Activated naive CD4-positive, alpha-beta T cell treated with anti-CD3 and anti-CD28 coated beads, Interleukin-2, amount 50 U/mL, for 72 hours (primary cell): Measurements from ENCODE around the gene SIGLEC15. TPM values are rescaled to one million over a fixed set of nuclear protein-coding genes. Genes with fewer than 3 reads are reported as not detected.

ENCODE experiments used
- ATAC-seq, 2 donors: fragments of 150-1000 bp; cut with Tn5 transposase; 2 replicates each; pipeline ENCODE4 v1.10.0; 2021; ENCODE audit warnings: mild to moderate bottlenecking in 2 of 2, moderate library complexity in 2 of 2
- DNase-seq, 2 donors: peaks; one replicate each; pipeline ENCODE4 v3.0.0; 2021 to 2022; ENCODE audit warnings: low spot score in 2 of 2
- H3K27ac Mint-ChIP-seq, 2 donors: one replicate each; pipeline ENCODE4 v1.8.0; 2022; ENCODE audit warnings: mild to moderate bottlenecking in 2 of 2, mixed read lengths in 2 of 2
- H3K36me3 Mint-ChIP-seq, 2 donors: one replicate each; pipeline ENCODE4 v1.8.0; 2022; ENCODE audit warnings: mixed read lengths in 2 of 2
- H3K9me3 Mint-ChIP-seq, 2 donors: one replicate each; pipeline ENCODE4 v1.8.0; 2022; ENCODE audit warnings: mixed read lengths in 2 of 2
- total RNA-seq, 2 donors: library from RNA; stranded (reverse); gene quantifications; one replicate each; pipeline ENCODE4 v1.2.3, GENCODE V29; 2022

Gene SIGLEC15, protein sequence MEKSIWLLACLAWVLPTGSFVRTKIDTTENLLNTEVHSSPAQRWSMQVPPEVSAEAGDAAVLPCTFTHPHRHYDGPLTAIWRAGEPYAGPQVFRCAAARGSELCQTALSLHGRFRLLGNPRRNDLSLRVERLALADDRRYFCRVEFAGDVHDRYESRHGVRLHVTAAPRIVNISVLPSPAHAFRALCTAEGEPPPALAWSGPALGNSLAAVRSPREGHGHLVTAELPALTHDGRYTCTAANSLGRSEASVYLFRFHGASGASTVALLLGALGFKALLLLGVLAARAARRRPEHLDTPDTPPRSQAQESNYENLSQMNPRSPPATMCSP
- not detected for total RNA-seq

DNA sequence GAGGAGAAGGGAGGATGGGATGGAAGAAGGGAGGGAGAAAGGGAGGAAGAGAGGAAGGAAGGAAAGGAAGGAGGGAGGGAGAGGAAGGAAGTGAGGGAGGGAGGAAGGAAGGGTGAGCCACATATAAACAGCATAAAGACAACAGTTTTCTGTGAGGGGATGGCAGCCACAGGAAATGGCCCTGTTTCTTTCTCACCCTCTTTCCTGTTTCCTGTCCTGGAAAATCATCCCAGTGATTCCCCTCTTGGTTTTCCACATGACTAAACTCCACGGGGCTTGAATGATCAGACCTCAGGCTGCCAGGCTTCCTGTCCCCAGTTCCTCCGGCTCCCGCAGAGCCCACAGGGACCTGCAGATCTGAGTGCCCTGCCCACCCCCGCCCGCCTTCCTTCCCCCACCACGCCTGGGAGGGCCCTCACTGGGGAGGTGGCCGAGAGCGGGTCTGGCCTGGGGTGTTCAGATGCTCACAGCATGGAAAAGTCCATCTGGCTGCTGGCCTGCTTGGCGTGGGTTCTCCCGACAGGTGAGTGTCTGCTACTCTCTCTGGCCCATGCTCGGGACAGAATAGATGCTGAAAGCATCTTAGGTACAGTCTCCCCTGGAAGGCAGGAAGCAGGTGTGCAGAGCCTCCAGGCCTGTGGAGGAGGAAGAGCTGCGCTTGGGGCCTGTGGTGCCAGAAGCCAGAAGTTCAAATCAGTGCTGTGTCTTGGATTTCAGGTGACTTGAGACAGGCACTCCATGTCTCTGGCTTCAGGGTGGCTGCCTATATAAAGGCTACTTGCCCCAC lies at the start of gene SIGLEC15:
Gene SIGLEC15 (plus strand): TSS at position 418 of the 787 bp plus-strand sequence. CDS start 54 bp downstream, at position 472.
- H3K9me3 Mint-ChIP-seq, result peaks cover 0 to 3% of the 10 kb centered on the region in 2 donors
- DNase-seq, result no peak
- H3K36me3 Mint-ChIP-seq, result peaks cover 0 to 5% of the 10 kb centered on the region in 2 donors
- H3K27ac Mint-ChIP-seq, result peak within 1 kb of the TSS in 1 of 2 donors; percentile 65
- no peak for ATAC-seq

DNA sequence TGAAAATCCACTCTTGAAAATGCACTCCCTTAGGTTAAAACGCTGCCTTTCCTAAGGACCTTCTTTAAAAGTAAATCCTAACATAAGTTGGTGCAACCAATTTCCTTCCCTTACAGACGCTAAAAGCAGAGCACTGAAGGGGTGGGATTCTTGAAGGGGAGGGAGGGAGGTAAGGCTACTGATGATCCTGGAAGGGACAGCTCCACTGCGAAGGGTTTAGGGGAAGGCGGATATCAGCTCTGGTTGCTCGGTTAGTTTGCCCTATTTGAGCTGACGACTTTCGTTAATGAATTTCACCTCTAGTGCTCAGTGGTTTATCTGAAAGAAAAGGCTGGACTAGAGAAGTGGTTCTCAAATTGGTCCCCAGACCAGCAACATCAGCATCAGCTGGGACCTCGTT lies 49.7 kb upstream of the SIGLEC15 start:
- ATAC-seq (no peak), DNase-seq (no peak)
- H3K9me3 Mint-ChIP-seq, result peaks cover 0 to 5% of the 10 kb centered on the region in 2 donors
- H3K27ac Mint-ChIP-seq, result no peak overlapping the region
- no peaks in the 10 kb centered on the region for H3K36me3 Mint-ChIP-seq

DNA sequence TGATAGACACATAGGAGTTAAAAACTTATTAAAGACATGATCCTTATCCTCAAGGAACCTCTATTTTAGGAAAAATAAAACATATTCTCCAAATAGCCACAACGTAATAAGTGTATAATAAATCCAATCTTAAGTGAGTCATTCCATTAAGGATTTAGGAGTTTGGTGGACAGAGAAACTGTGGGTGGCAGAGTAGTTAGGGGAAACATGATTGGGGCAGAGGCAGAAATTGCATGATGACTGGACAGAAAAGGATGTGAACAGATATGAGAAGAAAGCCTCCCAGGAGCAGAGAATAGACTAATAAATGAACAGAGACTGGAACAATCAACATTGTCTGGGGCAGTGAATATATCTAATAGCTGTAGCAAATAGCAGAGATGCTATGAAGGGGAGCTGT lies 48.1 kb upstream of the SIGLEC15 start:
- no peaks in the 10 kb centered on the region for H3K36me3 Mint-ChIP-seq
- ATAC-seq (no peak), DNase-seq (no peak)
- peaks cover 0 to 5% of the 10 kb centered on the region in 2 donors for H3K9me3 Mint-ChIP-seq
- no peak overlapping the region for H3K27ac Mint-ChIP-seq

DNA sequence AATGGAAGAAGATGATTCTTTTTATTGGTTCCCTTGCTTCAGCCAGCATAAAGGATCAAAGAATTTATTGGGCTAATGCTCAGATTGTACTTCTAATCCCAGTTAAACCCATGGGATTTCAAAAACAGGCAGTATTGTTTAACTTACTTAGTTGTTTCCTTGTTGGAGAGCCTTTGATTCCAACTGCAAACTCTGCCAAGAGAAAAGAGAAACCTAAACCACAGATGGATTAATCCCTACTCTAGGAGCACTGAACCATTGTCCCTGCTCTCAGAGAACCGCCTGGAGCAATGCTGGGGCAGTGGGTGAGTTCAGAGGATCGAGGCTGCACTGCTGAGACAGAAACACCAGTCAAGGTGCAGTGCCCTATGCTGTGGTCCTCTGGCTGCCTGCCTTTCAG lies 44.9 kb upstream of the SIGLEC15 start:
- DNase-seq (no peak), ATAC-seq (no peak)
- no peaks in the 10 kb centered on the region for H3K36me3 Mint-ChIP-seq
- H3K9me3 Mint-ChIP-seq, result no peaks in the 10 kb centered on the region
- no peak overlapping the region for H3K27ac Mint-ChIP-seq

DNA sequence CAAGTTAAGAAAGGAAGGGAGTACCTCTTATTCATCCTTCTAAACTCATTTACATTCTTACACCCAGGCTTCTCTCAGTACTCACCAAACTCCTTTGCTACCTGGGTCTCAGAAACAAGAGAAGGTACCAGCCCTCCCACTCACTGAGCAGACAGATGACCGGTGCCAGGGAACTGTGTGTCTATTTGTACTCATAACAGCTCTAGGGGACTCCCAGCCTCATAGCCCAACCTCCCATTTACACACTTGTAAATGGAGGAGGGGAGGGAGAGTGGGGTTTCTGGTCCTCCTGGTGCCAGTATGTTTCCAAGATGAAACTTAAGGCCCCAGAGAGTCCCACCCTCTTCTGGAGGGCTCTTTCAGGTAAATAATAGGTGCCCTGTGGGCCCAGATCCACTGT lies 42.8 kb upstream of the SIGLEC15 start:
- ATAC-seq (no peak), DNase-seq (no peak)
- Mint-ChIP-seq H3K9me3 (no peaks in the 10 kb centered on the region), H3K36me3 (no peaks in the 10 kb centered on the region), H3K27ac (no peak overlapping the region)

DNA sequence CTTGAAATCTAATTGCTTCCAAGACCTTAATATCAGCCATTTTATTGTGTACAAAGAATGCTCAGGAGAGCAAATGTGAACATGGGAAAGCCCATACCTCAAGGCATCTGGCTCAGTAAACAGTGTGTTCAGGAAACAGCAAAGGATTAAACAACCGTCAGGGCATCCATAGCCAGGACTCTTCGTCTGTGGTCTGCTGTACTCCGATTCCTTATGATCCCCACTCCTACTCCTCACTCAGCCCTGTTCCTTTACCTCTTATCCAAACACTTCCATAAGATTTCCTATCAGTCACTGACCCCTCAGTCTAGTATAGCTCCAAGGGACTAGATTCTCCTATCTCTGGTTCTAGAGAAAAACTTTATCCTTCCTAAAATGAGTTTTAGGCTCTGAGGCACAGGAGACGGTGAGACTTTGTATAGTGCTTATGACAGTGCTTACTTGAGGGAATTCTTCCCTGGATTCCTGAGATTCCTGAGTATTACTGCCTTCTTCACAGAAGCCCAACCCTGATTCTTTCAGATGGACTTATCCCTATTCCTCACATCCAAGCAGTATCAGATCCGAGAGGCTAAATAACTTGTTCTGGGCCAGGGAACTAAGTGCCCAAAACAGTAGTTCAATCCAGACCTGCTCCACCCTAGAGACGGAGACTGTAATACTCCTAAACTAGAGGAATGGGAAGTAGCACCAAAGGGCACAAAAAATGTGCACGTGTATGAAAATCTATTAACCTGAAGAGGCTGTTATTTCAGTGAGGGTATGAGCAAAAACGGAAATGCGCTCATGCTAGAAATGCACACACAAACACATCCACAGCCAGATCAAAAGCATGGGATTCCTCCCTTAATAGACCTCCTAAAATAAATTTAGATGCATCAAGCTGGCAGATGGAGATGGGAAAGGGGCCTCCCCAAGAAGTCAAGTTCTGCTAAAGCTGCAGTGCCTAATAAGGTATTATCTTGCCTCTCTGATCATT lies 42.1 kb upstream of the SIGLEC15 start:
- H3K36me3 Mint-ChIP-seq, result no peaks in the 10 kb centered on the region

DNA sequence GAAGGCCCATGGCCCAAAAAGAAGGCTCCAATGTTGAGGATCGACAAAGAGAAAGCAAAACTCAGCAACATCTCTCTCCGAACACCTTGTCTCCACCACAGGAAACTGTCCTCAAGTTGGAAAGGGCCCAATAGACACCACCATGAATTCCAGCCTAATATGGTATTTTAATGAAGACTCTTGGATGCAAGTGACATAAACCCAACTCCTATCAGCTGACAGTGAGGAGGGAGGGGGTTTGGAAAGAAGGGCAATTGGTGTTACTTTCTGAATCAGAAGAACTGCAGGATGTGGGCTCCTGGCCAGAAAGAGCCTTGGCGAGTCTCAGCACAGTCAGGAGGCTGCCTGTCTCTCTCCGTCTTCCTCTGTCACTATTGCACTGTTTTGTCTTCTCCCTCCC lies 40.3 kb upstream of the SIGLEC15 start:
- Mint-ChIP-seq H3K27ac (no peak overlapping the region), H3K36me3 (no peaks in the 10 kb centered on the region), H3K9me3 (no peaks in the 10 kb centered on the region)
- DNase-seq, result no peak
- ATAC-seq, result peak in 1 of 2 donors; percentile 62

More for the DNA sequence above, 42.1 kb upstream of the SIGLEC15 start:
- no peaks in the 10 kb centered on the region for H3K9me3 Mint-ChIP-seq
- ATAC-seq (no peak), DNase-seq (no peak)
- H3K27ac Mint-ChIP-seq, result no peak overlapping the region

DNA sequence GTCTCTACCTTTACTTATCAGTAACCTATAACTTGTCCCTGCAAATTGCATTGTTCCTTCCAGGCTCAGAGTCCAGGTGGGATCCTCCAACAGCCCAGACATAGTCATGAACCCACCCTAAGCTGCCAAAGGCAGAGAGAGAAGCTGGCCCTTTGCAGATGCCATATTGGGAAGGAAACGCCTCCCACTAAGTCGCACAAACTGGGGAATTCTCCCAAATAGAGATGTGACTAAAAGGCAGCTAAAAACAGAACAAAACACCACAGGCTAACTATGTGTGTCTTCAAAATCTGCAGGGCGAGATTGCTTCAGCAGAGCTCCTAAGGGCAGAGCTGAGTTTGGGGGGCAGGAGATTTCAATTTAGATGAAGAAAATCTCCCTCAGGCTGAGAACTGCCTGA lies 38.5 kb upstream of the SIGLEC15 start:
- ATAC-seq (no peak), DNase-seq (no peak)
- H3K9me3 Mint-ChIP-seq, result no peaks in the 10 kb centered on the region
- no peaks in the 10 kb centered on the region for H3K36me3 Mint-ChIP-seq
- no peak overlapping the region for H3K27ac Mint-ChIP-seq

DNA sequence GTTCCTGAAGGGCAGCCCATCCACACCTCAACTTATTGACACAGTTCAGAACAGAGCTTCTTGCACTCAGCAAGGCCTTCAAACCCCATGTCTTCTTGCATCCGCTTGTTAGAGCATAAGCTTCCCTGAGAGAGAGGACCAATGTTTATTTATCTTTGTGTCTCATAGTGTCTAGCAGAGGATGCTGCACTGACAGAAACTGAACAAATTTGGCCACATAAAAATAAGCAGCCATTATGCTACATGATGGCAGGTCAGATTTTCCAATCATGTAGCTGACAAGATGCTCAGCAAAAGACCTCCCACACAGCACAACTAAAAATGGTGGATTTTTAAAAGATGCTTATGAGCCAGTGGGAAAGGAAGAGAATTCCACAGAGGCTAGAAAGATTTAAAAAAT lies 38.1 kb upstream of the SIGLEC15 start:
- Mint-ChIP-seq H3K27ac (no peak overlapping the region), H3K36me3 (no peaks in the 10 kb centered on the region), H3K9me3 (peaks cover 0 to under 1% of the 10 kb centered on the region in 2 donors)
- DNase-seq (no peak), ATAC-seq (no peak)

DNA sequence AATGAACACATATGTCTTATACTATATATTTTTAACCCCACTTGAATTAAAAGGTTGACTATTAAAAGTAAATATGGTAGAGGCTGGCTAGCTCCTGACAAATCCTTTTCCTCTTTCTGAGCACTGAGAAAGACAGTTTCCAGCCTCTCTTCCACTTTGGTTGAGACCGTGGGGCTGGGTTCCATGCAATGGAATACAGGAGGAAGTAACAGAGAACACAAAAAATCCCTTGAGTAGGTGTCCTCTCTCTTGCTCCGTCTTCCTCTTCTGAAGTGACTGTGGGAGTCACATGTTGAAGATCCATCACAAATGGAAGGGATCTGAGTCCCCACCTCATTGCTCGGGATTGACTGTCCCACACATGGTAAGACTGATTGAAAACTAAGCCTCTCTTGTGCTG lies 36.6 kb upstream of the SIGLEC15 start:
- H3K27ac Mint-ChIP-seq, result no peak overlapping the region
- peaks cover 0 to 4% of the 10 kb centered on the region in 2 donors for H3K9me3 Mint-ChIP-seq
- no peaks in the 10 kb centered on the region for H3K36me3 Mint-ChIP-seq
- ATAC-seq, result no peak
- DNase-seq, result no peak

DNA sequence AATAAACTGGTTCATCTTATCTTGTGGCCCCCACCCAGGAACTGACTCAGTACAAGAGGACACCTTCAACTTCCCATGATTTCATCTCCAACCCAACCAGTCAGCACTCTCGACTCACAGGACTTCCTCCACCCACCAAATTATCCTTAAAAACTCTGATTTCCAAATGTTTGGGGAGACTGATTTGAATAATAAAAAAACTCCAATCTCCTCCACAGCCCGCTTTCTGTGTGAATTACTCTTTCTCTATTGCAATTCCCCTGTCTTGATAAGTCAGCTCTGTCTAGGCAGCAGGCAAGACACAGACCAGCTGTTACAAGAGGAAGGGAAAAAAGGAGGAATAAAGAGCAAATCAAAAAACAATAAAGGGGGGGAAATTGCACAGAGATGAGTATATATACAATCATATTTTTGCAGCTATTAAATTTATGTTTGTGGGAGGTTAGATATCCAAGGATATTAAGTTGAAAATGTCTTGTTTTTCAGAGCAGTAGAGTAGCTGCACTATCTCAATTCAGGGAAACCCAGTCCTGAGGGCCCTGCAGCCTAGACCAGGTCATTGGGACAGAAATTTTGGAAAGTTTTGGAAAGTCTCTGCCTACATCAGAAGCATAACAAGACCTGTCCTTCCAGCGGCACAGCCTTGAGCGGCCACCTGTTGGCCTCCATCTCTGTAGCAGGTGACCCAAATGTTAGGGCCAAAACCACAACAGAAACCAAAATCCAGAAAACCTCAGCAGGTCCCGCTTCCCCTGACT lies 32.8 kb upstream of the SIGLEC15 start:
- Mint-ChIP-seq H3K9me3 (peaks cover 0 to 4% of the 10 kb centered on the region in 2 donors), H3K27ac (no peak overlapping the region)
- no peak for ATAC-seq

DNA sequence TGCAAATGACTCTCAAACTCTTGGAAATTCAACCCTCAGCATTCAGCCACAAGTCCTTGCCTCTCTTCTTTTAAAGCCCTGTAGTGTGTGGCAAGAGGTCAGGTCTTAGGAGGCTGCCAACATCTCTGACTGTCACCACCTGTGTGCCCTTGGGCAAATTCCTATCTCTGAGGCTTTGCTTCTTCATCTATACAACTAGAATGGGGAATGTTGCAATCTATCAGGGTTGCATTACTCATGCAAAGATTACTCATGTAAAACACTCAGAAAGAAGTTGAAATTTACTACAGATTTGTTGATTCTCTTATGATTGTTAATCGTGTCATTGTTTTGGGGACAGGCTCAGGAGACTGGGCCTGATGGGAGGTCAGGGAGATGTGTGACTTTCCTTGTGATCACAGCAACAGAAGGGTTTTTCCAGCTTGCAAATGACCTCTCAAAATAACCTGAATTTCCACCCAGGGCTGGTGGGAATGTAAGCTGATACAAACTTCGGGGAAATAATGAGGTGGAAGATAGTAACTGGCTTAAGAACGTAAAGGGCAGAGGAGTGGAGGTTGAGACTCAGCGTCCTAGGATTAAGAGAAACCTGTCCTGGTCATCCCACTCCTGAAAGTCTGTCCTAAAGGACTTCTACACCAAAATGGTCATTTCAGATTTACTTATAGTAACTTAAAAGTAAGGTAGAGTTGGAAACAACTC lies 32.1 kb upstream of the SIGLEC15 start:
- Mint-ChIP-seq H3K9me3 (peaks cover 0 to 4% of the 10 kb centered on the region in 2 donors), H3K27ac (no peak overlapping the region), H3K36me3 (no peaks in the 10 kb centered on the region)
- ATAC-seq, result peak in 1 of 2 donors; percentile 36
- DNase-seq, result no peak

More for the DNA sequence above, 32.8 kb upstream of the SIGLEC15 start:
- DNase-seq, result no peak
- no peaks in the 10 kb centered on the region for H3K36me3 Mint-ChIP-seq

DNA sequence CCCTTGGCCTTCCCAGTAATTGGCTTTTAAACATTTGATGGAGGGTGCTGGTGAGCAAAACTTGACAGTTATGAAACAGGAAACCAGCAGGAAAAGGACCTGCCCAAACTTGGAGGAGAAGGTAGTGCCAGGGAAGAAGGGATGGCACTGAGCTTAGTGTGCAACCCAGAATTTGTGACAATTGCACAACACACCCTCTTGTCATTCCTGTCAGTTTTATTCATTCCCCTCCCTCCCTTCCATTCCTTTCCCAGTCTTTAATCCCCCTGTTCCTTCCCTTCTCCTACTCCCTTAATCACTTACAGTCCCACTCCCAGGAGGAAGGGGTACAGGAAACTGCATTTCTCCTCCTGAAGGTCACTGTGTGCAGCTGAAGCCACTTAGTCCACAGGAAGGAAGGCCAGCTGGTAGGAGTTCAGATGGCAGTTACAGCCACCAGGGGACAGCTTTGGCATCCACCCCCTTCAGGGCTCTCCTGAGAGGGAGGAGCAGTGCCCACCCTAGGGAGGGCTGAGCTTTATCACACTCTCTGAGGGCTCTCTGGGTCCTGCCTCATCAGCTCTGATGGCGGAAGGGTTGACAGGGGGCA lies 24.0 kb upstream of the SIGLEC15 start:
- H3K9me3 Mint-ChIP-seq, result peaks cover 0 to 5% of the 10 kb centered on the region in 2 donors
- no peak overlapping the region for H3K27ac Mint-ChIP-seq
- ATAC-seq (no peak), DNase-seq (no peak)
- peaks cover 15 to 21% of the 10 kb centered on the region in 2 donors for H3K36me3 Mint-ChIP-seq

DNA sequence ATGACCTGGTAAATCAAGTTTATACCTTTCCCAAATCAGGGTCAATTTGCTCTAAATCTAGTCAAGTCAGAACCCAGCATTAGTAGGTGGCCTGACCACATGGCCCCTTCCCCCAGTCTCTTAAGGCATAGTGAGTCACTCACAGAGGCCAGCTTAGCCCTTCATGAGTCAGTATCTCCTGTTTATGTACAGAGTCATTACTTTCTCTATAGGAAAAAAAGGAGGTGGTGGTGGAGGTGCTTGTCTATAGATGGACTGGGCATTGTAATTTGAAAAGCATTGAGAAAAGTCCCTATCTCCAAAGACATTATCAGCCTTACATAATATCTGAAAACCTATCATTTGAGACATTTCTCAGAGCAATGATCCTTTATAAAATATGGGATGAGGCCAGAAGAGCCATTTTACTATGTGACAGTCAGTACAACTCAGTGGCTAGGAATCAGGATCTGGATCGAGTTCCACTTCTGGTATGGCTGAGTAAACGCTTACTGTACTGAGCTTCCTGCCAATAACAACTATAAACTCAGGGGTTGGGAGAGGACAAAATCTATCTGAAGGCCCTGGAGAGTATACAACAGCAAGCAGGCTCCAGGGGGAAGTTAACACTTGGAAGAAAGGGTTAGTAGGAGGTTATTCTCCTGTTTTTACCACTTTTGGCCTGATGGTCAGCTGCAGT lies 22.5 kb upstream of the SIGLEC15 start:
- H3K9me3 Mint-ChIP-seq, result peaks cover 0 to 5% of the 10 kb centered on the region in 2 donors

More for the DNA sequence above, 22.5 kb upstream of the SIGLEC15 start:
- DNase-seq (no peak), ATAC-seq (peak; percentile 98 to 99)
- H3K36me3 Mint-ChIP-seq, result peaks cover 15 to 21% of the 10 kb centered on the region in 2 donors
- peak overlapping the region in 1 of 2 donors; percentile 51 for H3K27ac Mint-ChIP-seq
